ENCODE results near the gene NDUFA8.

Gene NDUFA8

GRCh38 chr9:122183501-122183900 lies 23.9 kb upstream of the NDUFA8 start:
- peaks cover 0 to 15% of the 10 kb centered on the region in 2 donors for H3K27me3 ChIP-seq
- no peak for DNase-seq
- no peaks in the 10 kb centered on the region for H3K9me3 ChIP-seq
- H3K4me1 ChIP-seq, result no peaks in the 10 kb centered on the region
- H3K27ac ChIP-seq, result no peak overlapping the region
- H3K36me3 ChIP-seq, result no peaks in the 10 kb centered on the region
- no peak for TF ChIP-seq CTCF (IDR thresholded peaks at IDR 0.05)
- intact Hi-C loops (cut with DNase I; ENCODE audit: low total_unique reads), result no loop called here
- no peak overlapping the region for H3K4me3 ChIP-seq

DNA sequence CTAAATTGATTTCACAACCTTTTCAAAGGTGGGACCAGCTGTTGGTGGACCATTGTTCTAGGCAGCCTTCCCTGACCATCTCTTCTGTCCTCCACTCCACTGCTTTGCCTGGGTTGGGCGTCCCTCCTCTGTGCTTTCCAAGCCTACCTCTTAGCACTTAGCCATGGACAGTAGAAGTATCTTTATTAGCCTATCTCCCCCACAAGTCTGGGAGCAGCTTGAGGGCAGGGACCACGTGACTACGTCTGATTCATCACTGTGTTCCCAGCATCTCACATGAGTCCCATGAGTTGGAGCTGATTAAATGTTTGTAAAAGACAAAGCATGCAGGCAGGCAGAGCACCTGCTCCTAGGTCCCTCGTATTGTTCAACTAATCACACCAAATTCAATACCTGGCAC lies 21.1 kb upstream of the NDUFA8 start:
- Histone ChIP-seq H3K36me3 (no peaks in the 10 kb centered on the region), H3K9me3 (no peaks in the 10 kb centered on the region), H3K27ac (no peak overlapping the region), H3K4me1 (no peaks in the 10 kb centered on the region), H3K27me3 (peaks cover 0 to 22% of the 10 kb centered on the region in 2 donors), H3K4me3 (no peak overlapping the region)
- TF ChIP-seq CTCF (IDR thresholded peaks at IDR 0.05), result no peak
- intact Hi-C loops (cut with DNase I; ENCODE audit: low total_unique reads), result no loop called here
- no peak for DNase-seq

DNA sequence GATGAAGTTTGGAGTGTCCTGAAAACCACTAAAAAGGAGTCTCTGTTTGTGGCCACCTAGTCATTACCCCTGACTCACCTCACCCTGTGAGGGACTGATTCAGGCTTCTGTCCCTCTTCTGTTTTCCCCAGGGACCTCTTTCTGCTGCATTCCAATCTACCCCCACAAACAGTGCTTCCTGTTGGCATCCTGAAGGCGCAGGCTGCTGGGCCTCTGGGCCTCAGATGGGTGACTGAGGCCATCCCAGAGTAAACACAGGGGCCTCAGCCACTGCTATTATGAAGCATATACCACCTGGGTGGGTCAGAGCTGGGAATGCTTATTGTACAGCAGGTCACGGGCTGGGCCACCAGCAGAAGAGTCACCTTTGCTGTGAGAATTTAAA lies 20.1 kb upstream of the NDUFA8 start:
- intact Hi-C loops (cut with DNase I; ENCODE audit: low total_unique reads), result no loop called here
- TF ChIP-seq CTCF (IDR thresholded peaks at IDR 0.05), result no peak

GRCh38 chr9:122179054-122179689 lies 19.6 kb upstream of the NDUFA8 start:
- Histone ChIP-seq H3K9me3 (no peaks in the 10 kb centered on the region), H3K4me1 (no peaks in the 10 kb centered on the region), H3K27ac (no peak overlapping the region), H3K36me3 (no peaks in the 10 kb centered on the region), H3K4me3 (no peak overlapping the region), H3K27me3 (peaks cover 0 to 31% of the 10 kb centered on the region in 2 donors)
- intact Hi-C loops (cut with DNase I; ENCODE audit: low total_unique reads), result no loop called here
- DNase-seq, result no peak
- no peak for TF ChIP-seq CTCF (IDR thresholded peaks at IDR 0.05)

More for the DNA sequence above, 20.1 kb upstream of the NDUFA8 start:
- Histone ChIP-seq H3K9me3 (no peaks in the 10 kb centered on the region), H3K4me3 (no peak overlapping the region), H3K27ac (no peak overlapping the region), H3K4me1 (no peaks in the 10 kb centered on the region), H3K36me3 (no peaks in the 10 kb centered on the region), H3K27me3 (peaks cover 0 to 27% of the 10 kb centered on the region in 2 donors)
- DNase-seq, result no peak

DNA sequence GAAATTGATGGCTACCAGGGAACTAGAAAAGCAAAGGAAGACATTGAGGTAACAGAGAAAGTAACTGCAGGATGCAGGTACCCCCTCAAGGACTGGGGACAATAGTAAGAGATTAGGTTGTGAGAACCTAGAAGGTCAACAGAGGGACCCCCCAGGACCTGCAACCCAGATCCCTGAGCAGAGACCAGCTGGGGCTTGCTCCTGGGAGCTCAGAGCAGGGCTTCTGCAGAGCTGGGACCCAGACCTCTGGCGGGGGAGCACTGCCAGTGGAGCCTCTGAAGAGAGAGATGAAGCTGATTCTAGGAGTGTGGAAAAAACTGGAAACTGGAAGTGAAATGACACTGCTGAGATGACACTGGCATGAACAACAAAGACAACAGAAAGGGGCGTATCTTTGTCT lies 17.3 kb upstream of the NDUFA8 start:
- intact Hi-C loops (cut with DNase I; ENCODE audit: low total_unique reads), result no loop called here
- Histone ChIP-seq H3K27ac (no peak overlapping the region), H3K9me3 (no peaks in the 10 kb centered on the region), H3K4me1 (no peaks in the 10 kb centered on the region), H3K27me3 (peaks cover 0 to 39% of the 10 kb centered on the region in 2 donors), H3K4me3 (no peak overlapping the region), H3K36me3 (no peaks in the 10 kb centered on the region)
- DNase-seq, result no peak
- no peak for TF ChIP-seq CTCF (IDR thresholded peaks at IDR 0.05)

- H3K27ac ChIP-seq, result no peak overlapping the region
- no peaks in the 10 kb centered on the region for H3K9me3 ChIP-seq
- no peak for TF ChIP-seq CTCF (IDR thresholded peaks at IDR 0.05)
- H3K4me3 ChIP-seq, result no peak overlapping the region
- no peaks in the 10 kb centered on the region for H3K36me3 ChIP-seq
- intact Hi-C loops (cut with DNase I; ENCODE audit: low total_unique reads), result no loop called here
- H3K4me1 ChIP-seq, result no peaks in the 10 kb centered on the region
- DNase-seq, result no peak
- peaks cover 0 to 42% of the 10 kb centered on the region in 2 donors for H3K27me3 ChIP-seq
Observed at GRCh38 chr9:122173670-122174069, 14.1 kb upstream of the NDUFA8 start.

All from tibial artery (tissue), 4 donors.